Measurements from ENCODE around the gene CHMP6.
A peak's percentile ranks its signal among the peaks of the same experiment; 100 is the strongest.

The CHMP6 gene

DNA sequence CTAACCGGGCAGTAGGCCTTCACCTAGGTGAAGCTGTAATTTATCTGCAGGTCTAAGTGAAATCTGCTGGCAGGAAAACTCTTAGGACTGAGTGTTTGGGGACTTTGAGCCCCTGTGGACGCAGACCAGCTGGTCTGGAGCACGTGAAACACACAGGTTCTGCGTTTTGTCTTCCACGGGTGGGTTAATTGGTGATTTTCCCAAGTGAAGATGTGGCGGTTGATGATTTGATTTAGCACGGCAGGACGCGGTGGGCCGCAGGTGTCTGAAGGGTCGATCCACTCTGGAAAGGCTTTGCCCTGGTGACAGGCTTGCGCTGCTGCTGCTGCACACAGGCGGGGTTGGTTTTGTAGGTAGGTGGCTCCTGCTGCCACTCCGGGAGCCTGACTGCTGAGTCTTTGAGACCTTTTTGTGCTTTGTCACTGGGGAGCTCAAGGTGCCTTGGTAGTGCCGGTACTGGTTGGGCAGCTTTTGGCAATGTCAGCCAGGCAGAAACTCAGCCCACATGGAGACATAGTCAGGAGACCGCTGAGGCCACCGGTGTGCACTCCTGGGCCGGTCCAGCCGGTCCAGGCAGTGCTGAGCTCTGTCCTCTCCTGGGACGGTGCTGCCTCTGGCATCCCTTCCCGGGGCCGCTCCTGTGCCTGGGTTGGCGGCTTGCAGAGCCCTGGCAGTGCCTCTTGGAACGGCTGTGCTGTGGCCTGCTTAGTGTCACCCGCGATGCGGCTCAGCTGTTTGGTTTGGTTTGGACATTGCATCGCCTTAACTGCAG is 45.6 kb downstream of the CHMP6 start:
- DNase-seq: peak in 3 of 10 donors; percentile 15 to 85 (median 80)
- intact Hi-C loops (cut with DNase I): no loop called here

DNA sequence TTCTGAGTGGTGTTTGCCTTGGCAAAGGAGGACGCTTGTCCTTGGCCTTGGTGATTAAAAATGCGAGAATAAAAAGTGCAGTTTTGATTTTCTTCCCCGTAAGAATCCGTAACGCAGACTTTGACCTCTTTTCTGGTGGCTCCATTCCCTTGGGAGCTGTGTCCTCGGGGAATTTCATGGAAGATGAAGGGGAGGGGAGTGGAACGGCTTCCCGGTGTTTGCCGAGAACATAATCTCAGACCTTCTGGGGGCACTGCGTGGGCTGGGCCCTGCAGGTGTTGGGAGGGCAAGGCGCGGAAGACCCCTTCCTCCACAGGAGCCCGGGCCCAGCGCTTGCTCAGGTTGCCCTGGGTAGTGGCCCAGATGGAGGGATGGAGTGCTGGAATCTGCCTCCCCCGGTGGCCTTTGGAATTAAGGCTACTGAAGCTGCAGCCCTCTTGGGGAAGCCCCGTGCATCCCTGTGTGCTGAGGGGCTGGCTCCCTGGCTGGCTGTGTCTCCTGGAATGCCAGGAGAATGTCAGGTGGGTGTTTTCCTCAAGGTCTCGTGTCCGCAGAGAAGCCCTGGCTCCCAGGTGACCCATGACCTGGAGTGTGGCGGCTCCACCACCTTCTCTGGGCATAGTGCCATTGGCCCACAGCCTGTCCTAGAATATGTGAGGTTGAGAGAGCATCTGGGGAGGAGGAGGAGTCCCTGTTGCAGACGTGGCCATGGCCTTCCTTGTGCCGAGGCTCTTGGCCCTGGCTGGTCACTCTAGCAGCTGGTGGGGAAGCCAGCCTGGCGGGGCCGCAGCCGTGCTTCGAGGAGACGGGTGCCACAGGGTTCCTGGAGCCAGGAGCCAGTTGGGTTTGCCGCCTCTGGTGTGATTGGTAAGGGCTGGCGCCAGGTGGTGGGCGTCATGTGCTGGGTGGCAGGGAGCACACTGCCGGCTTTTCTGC is 46.4 kb downstream of the CHMP6 start:
- DNase-seq: peak in 5 of 10 donors; percentile 56 to 93 (median 88)
- intact Hi-C loops (cut with DNase I): no loop called here

DNA sequence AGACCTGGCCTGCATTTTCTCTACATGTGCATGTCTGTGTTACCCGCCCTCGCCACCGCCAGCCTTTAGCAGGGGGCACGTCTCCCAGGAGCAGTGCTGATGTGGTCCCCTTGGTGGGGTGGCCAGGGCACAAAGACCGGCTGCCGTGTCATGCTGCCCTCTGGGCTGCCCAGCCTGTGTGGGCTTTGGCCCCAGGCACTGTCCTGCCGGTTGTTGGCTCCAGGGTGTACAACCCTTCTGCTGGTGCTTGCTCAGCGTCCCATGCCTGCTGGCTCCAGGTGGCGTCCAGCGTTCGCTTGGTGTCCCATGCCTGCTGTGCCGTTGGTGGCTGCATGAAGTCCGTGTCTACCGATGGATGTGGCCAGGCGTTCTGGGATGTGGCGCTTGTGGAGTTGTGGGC is 47.5 kb downstream of the CHMP6 start:
- no peak for DNase-seq
- intact Hi-C loops (cut with DNase I): no loop called here

DNA sequence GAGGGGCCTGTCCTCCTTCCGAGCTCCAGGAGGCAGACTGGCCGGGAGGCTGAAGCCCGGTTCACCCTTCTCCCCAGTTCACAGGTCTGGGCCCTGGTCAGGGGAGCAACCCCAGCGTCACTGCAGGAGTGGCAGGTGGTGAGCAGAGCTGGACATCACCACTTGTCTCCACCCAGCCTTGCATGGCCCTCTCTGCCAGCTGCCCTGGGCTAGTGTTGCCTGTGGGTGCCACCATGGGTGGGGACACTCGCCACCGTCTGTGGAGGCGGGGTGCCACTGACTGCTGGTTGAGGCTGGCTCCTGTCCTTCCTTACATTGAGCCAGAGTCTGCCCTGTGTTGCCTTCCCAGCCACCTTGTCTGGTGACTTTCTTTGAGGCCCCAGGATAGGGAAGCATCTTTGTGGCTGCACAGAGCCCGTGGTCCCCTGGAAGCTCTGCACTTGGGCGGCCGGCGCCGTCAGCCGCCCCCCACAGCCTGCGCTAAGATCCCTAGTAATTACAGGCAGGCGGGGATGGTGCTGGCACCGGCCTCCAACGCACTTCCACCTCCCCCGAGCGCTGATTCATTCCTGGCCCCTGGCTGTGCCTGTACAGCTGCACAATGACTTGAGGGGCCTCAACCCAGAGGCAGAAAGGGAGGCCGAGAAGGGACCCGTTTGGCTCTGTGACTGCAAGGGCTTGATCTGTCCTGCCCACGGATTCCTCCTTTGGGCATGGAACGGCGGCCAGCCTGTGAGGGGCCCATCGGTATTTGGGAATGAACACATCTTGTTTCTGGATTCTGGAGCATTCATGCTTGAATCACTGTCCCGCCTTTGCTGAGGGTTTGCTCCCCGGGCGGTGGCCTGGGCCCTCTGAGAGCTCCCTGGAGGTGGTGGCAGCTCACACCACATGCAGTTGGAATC is 48.5 kb downstream of the CHMP6 start:
- intact Hi-C loops (cut with DNase I): no loop called here

DNA sequence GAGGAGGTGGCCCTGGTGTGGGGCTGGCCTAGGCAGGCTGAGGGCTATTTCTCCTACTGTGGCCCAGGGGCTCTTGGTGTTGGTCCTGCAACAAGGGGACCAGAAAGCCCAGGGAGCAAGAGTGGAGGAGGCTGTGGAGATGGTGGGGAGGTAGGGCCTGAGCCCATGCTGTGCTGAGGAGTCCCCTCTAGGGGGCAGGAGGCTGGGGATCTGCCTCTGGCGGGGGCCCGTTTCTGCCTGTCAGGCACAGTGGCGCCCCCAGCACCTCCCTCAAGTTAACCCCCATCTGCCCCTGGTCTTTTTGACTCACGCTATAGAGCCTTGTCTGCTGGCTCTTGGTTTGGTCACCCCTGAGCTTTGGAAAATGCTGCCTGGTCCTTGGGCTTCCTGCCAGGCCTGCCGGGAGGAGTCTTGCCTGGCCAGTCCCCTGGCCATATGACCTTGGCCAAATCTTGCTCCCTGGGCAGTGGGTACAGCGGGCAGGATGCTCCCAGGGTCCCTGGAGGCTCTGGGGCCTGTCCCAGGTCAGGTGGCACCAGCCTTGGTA is 49.2 kb downstream of the CHMP6 start:
- intact Hi-C loops (cut with DNase I): no loop called here
- no peak for DNase-seq

More for the DNA sequence above, 48.5 kb downstream of the CHMP6 start:
- peak in 5 of 10 donors; percentile 52 to 95 (median 88) for DNase-seq

DNA sequence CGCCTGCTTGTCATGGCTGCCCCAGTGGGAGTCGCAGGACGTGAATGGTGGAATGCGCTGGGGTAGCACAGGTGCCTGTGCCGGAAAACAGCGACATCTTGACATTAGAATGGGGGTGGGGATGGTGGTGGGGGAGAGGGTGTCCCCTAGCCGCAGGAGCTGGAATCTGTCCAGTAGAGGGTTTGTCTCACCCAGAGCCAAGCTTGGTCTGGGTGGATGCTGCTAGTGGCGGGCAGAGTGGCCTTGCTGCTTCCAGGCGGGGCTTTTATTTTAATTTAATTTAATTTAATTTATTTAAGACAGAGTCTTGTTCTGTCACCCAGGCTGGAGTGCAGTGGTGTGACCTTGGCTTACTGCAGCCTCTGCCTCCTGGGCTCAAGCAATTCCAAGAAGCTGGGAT is 51.0 kb downstream of the CHMP6 start:
- intact Hi-C loops (cut with DNase I): no loop called here
- no peak for DNase-seq

DNA sequence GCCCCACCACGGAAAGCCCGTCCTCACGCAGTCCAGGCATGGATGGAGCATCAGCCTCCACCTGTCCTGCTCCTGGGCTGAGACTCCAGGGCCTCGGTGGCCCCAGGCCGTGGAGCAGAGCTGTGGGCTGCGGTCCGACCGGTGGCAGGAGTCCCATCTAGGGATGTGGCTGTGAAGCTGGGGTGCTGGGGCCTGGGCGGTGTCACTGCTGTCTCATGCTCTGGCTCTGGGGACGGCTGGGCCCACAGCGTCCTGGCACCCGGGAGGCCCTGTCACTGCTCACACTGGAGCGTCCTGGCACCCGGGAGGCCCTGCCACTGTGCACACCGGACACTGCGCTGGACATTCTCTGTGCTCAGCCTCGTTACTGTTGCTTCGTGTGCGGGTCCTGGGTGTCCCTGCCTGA is 51.7 kb downstream of the CHMP6 start:
- intact Hi-C loops (cut with DNase I): no loop called here
- no peak for DNase-seq

DNA sequence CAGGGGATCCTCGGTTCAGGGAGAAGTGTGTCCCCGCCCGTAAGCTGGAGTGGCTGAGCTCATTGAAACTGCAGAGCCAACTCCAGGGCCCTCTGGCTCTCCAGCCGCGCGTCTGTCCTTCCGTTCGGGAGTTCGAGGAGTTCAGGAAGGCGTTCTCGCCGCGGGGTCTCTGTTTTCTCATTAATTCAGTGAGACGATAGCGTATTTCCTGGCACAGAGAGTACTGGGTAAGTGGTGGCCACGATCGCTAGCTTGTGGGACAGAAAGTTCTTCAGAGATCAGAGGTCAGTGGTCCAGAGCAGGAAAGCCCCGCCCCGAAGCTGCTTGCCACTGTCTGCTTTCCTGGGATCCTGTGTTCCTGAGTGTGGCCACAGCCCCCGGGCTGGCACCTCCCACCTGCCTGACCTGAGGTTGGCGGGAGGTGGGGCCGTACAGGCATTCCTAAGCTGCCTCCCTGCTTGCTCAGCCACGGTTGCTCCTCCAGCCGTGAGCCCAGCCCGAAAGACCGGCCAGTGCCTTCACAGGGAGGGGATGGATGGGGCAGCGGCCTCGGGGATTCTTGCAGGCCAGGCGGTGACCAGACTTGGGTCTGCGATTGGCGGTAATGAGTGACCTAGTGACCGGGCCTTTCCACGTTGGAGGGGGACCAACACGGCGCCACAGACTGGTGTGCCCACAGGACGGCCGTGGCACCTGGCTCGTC is 52.2 kb downstream of the CHMP6 start:
- no peak for DNase-seq
- intact Hi-C loops (cut with DNase I): no loop called here

DNA sequence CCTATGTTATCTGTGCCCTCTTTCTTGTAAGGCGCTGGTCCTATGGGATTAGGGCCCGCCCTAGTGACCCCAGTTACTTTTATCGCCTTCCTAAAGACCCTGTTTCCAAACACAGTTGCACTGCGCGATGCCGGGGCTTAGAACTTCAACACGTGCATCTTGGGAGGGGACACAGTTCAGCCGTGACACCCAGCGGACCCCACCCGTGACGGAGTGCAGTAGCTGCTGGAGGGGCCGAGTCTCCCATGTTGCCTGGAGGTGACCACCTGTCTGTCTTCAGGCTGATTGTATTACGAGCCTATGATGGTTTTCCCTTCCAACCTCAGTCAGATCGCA is 52.8 kb downstream of the CHMP6 start:
- intact Hi-C loops (cut with DNase I): no loop called here
- no peak for DNase-seq

DNA sequence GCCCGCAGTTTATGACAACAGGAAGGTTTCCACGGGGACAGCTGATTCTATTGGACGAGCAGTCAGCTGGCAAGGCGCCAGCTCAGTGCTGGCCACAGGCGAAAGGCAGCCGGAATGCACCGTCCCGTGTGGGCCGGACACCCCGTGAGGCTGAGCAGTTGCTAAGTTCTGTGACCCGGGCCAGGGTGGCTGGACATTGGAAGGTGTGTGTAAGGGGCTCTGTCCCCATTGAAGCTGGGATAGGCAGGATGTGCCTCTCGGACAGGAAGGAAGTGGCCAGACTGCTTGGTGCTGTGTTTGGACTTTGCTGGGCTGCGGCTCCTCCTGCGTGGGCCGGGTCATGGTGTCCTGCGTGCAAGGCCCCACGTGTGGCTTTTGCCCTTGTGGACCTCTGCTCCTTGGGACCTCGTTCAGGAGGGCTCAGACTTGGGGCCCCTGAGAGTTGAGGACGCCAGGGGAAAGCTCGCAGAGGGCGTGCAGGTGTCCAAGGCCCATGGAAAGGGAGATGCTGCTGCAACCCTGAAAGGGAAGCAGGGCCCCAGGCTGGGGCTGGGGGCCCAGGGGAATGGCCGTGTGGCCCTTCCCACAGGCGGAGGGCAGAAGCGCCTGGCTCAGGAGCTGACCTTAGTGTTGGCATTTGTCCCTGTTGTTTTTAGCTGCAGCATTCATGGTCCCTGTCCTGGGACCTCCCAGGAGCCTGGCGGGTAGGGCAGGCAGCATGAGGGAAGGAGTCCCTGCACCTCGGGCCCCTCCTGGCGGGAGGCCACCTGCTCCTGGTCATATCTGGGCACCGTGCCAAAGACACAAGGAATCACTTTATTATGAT is 53.3 kb downstream of the CHMP6 start:
- peak in 3 of 10 donors; percentile 52 to 92 (median 85) for DNase-seq
- intact Hi-C loops (cut with DNase I): no loop called here

DNA sequence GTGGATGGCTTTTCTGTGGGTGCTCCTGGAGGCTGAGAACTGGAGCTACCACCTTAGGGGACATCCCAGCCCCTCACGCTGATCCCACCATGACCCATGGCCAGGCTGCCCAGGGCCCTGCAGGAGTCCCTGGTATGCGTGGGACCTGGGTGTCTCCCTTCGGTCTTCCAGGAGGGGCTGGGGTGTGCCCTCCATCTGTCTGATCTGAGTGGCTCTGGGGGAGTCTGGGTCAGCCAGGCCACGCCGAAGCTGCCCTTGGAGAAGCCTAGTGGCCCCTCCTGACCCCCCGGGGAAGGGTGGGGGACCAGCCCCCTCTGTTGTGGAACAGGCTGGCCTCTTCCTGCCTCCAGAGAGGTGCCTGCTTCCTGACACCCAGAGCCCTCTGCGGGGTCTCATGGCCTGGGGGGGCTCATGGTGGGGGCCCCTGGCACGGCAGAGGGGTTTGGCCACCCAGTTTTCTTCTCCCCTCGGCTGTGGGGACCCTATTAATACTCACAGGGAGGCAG is 54.0 kb downstream of the CHMP6 start:
- intact Hi-C loops (cut with DNase I): no loop called here
- no peak for DNase-seq

DNA sequence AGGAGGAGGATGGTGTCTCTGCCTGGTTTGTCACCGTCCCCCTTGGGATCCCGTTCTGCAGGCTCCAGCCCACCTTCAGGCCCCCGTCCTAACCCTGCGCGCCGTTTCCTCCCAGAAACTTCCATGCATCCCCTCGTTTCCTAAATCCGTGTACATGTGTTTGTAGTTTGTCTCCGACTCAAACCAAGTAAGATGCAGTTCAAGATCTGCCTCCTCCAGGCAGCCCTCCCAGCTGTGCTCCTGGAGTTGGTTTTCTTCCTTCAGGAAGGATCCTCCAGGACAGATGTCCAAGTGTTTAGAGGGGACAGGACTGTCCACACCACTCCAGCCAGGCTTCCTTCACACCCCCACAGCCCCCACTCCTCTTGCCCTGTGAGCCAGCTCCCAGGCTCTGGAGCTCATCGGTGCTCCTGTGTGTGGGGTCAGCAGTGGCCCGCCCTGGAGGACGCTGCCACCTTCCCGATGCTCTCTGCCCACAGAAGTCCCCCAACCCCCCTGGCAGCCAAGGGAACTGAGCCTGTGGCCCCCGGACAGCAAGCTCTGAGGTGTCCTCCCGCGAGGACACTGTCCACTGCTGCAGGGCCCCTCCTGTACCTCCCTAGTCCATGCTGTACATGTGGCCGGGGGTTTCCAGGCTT is 54.6 kb downstream of the CHMP6 start:
- intact Hi-C loops (cut with DNase I): no loop called here

DNA sequence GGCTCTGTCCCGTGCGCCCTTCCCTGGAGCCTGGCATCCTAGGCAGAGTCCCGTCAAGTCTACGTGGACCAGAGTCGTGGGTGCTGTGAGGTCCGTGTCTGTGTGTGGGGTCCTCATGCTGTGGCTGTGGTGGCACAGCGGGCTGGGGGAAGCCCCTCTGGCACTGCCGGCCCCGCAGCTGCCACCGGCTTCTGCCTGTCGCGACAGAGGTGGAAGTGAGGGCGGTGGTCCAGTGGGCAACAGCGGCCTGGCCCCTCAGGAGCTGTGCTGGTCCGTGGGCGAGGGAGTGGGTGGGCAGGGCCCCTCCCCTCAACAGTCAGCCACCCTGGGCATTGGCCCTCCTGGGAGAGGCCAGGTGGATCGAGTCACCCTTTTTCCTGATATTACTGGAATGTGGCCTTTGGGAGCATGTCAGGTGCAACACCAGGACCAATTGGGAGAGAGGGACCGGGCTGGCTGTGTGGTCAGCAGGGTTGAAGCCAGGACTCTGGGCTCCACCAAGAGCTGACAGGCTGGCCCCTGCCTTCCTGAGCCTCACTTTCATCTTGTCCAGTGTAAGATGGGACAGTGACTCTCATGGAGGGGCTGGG is 55.2 kb downstream of the CHMP6 start:
- no peak for DNase-seq
- intact Hi-C loops (cut with DNase I): no loop called here

More for the DNA sequence above, 54.6 kb downstream of the CHMP6 start:
- DNase-seq: no peak

DNA sequence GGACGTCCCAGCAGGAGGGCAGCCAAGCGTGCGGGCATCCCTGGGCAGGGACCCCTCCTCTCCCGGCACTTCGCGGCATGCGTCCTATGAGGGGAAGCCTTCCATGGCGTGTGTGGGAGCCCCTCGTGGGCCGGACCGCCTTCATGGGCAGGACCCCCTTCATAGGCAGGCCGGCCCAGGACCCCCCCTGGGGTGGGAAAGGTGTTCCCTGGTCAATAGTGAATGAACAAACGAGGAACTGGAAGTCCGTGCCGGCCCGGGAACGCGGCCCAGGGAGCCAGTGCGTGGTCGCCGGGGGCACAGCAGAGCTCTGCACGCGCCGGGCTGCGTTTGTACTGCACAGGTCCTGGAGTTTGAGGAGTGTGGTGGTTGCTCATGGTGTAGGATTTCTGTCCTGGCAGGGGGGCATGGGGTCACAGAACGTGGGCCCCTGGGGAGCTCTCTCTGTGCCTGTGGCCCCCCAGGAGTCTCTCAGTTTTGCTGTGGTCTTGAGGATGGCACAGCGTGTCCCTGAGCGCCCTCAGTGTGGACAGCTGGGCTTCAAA is 57.3 kb downstream of the CHMP6 start:
- intact Hi-C loops (cut with DNase I): no loop called here
- DNase-seq: no peak

DNA sequence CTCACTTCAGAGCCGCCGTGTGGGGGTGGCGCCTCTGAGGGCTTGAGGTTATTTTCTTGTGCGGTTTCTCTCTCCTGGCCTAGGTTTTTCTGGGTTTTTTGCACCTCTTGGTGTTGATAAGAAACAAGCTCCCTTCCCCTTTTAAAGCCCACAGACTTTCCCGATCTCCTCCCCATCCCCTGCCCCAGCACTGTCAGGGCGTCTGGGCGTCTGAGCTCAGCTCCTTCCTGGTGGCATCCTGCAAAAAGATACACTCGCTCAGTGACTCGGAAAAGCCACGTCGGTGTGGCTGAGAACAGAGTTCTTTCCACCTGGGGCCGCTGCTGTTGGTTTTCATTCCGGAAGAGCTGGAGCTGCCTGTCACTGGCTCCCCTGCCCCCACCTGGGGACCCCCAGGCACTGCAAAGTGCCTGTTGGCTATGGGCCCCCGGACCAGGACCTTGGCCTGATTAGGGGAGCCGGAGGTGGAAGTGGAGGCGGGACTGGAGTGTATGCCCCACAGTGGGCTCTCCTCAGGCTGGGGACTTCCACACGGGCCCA is 57.8 kb downstream of the CHMP6 start:
- no peak for DNase-seq
- intact Hi-C loops (cut with DNase I): no loop called here

All from posterior cingulate gyrus (tissue), 11 donors.